Hindlimb muscle (tissue), 1 donor: ENCODE measurements around the gene CHD5. TPM values are rescaled to one million over a fixed set of nuclear protein-coding genes. Genes with fewer than 3 reads are reported as not detected.

Experiments
- DNase-seq: peaks from one replicate; pipeline ENCODE4 v3.0.0-alpha.2; 2013
- polyA plus RNA-seq: library from polyadenylated mRNA; unstranded; fragments of 120-200 nt; gene quantifications from one replicate; pipeline ENCODE4 v1.2.1, GENCODE V29; 2013; ENCODE audit not compliant: insufficient read length

The CHD5 gene
- polyA plus RNA-seq, 1 donor = 0.35 TPM

DNA sequence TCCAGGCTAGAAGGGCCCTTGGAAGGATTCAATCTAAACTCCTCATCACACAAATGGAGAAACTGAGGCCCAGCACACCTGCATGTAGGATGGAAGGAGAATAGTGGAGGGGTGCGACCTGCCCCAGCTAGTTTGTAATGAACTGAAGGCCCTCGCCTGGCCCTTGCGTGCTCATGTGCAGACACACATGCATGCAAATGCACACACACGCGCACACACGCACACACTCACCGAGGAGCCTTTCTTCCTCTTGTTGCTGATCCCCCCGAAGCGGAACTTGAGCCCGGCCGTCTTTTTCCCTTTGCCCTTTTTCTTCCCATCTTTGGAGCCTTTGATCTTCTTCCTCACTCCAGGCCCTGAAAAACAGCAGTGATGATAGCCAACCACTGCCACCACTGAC, 27.9 kb downstream of the CHD5 start:
- no peak for DNase-seq

DNA sequence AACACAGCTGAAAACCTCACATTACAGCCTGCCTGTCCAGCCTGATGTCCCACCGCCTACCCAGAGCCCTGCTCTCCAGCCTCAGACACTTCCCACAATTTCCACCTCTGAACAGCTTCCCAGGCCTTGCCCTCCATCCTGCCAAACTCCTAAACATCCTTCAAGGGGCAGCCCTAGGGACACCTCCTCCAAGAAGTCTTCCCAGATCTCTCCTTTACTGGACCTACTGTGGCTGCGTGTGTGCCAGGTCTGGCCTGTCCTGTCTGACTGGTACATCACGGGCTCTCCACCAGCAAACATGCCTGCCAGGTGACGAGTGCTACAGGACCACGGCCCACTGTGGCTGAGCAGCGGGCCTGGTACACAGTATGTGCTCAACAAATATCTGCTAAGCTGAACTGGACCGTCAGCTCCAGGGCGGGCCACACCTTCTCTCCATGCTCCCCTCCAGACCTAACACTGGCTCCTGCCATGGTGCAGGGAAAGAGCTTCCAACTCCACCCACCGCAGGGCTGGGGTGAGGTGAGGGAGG, 28.8 kb downstream of the CHD5 start:
- DNase-seq = no peak

DNA sequence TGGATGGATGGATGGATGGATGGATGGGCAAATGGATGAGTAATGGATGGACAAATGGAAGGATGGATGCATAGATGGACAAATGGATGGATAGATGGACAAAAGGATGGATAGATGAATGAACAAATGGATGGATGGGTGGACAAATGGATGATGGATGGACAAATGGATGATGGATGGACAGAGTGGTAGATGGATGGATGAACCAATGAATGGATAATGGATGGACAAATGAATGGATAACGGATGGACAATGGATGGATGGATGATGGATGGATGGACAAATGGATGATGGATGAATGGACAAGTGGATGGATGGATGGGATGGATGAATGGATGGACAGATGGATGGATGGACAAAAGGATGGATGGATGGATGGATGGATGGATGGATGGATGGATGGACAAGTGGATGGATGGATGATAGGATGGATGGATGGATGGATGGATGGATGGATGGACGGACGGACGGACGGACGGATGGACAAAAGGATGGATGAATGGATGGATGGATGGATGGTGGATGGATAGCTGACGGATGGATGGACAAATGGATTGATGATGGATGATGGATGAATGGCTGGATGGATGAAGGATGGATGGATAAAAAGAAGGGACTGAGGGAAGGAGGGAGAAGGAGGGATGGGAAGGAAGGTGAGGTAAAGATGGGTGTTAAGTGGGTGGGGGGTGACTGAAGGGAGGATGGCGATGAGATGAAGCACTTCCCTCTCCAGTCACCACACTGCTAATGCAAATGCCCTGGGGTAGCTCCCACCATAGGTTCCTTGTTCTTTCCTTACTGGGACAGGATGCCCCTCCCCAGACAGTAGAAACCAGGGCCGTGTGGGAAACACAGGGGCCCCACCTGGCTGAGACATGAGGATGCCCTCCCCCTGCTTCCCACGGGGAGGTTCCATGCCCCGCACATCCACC, 29.8 kb downstream of the CHD5 start:
- DNase-seq = no peak

DNA sequence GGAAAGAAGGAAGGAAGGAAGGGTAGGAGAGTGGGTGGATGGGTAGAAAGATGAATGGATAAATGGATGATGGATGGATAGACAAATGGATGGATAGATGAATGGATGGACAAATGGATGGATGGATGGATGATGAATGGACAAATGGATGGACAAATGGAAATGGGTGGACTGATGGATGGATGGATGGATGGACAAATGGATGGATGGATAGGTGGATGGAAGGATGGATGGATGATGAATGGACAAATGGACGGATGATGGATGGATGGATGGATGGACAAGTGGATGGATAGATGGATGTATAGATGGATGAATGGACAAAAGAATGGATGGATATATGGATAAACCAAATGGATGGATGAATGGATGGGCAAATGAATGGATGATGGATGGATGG, 30.5 kb downstream of the CHD5 start:
- no peak for DNase-seq

DNA sequence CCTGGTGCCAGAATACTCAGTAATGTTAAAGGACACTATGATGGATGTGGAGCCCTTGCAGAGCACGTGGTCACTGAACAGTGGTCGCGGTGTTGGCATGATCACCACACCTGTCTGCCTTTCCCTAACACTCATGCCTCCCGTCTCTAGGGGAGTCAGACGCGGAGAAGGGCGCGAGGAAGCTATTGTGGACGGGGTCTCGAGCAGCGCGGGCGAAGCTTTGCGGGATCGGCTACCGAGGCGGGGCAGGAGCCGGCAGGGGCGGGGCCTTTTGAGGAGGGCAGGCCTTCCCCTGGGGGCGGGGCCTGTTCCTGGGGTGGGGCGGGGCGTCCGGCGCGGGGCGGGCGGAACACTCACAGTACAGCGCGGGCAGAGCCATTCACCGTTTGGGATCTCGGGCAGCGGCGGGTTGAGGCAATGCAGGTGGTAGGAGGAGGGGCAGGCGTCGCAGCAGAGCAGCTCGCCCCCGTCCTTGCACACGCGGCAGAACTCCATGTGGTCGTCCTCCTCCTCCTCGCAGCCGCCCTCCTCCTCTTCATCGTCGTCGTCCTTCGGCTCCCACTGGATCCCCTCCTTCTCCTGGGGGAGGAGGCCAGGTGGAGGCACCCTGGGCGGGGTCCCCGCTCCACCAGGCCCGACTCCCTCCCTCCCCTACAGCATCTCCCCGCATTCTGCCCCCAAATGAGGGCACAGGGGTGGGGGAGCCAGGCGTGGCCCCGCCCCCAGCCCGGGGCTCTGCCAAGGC, 31.5 kb downstream of the CHD5 start:
- no peak for DNase-seq

DNA sequence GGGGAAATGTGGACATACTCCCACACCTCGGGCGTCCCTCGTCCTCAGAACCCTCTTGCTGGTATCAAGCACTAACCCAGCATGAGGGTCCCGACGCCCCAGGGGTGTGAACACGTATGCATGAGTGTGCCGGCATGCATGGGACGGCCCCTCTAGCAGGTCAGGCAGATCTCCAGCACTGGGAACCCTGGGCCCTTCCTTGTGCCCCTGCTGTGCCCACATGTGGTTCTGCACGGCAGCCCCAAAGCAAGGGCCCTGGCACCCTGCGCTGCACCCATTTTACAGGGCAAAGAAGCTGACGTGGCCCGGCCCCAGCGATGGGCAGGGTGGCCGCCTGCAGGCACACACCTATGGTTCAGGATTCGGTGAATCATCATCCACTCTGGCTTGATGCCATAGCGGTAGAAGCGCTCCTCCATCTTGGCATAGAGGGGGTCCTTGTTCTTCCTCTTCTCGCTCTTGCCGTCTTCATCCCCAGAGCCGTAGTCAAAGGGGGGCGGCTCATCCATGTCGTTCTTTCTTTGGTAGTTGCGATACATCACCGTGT, 34.2 kb downstream of the CHD5 start:
- no peak for DNase-seq

DNA sequence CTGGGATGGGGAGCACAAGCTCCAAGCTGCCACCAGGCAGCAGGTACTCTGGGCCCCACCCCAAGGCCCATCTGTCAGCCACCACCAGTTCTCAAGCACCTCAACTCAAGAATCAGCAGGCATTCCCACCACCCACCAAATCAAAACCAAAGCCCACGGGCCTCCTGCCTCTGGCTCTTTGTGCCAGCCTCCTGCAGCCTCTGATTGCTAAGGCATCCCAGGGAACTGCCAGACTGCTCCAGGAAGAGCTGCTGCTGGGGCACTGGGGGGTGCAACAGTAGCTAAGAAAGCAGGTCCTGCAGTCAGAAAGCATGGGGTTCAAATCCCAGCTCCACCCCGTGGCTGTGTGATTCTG, 34.7 kb downstream of the CHD5 start:
- no peak for DNase-seq

DNA sequence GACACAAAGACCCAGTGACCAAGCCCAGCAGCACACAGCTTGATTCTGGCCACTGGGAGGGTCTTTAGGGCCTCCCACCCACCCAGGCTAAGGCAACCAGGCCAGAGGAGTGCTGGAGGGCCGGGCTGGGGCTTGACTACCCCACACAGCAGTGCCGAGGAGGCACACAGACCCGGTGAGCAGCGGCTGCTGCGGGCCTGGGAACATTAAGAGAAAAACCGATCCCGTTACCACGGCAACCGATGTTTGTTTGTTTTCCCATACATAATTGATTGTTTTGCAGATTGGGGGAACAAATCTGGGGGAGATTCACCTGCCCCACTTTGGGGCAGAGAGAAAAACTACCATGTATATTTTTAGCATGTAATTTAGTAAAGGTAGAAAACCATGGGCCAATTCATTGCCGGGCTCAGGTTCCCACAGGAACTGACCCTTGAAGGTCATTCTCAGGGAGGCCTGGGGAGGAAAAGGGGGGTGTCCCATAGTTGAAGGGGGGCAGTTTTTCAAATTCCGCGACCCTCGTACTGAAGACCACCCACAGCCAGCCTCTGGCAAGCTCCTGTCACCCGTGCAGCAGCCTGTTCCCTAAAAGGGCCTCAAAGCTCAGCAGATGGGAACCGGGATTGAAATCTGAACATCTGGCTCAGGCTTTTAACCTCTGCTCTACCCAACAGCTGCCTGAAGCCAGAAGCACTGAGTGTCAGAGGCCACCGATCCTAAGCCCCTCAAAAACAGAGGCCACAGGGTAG, 35.3 kb downstream of the CHD5 start:
- no peak for DNase-seq

DNA sequence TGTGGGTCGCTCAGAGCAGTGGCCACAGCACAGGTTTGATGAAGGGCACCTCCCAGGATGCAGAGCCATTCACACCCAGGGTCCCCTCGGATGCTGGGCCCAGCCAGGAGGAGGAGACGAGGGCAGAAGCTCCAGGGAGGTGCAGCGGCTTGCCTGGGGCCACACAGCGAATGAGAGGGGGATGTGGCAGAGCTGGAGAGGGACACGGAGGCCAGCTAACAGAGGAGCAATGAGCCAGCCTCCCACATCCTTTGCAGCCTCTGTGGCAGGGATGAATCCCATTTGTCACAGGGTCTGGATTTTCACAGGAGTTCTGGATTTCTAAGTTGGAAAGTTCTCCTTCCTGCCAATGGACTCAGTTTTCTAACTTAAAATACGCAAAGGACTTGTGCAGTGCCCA, 35.9 kb downstream of the CHD5 start:
- no peak for DNase-seq

DNA sequence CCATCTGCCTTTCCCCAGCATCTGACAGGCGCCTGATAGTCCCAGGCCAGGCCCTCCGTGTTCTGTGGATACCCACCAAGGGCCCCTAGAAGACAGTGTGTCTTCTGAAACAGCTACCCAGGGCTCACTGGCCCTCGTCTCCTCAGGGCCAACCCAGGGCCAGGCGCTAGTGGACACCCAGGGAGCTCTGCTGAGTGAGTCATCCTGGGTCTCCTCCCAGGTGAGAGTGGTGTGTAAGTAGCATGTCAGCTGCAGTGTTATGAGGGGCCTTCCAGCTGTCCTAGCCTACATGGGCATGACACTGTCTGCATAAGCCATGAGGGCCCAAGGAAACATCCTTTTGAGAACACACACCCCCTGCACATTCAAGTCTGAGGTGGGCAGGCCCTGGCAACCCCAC, 36.7 kb downstream of the CHD5 start:
- DNase-seq = no peak

DNA sequence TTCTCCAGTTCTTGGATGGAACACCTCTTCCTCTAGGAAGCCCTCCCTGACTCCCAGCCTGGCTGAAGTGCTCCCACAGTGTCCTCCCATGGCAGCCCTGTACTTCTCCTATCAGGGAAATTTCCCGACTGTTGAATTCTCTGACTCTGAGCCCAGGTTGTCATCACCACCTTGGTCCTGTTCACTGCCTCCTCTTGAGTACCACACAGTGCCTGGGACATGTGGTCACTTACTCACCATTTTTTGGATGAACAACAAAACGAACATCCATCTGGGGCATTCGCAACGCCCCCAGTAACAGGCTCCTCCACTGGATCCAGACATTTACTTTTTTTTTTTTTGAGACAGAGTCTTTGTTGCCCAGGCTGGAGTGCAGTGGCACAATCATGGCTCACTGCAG, 37.4 kb downstream of the CHD5 start:
- no peak for DNase-seq

DNA sequence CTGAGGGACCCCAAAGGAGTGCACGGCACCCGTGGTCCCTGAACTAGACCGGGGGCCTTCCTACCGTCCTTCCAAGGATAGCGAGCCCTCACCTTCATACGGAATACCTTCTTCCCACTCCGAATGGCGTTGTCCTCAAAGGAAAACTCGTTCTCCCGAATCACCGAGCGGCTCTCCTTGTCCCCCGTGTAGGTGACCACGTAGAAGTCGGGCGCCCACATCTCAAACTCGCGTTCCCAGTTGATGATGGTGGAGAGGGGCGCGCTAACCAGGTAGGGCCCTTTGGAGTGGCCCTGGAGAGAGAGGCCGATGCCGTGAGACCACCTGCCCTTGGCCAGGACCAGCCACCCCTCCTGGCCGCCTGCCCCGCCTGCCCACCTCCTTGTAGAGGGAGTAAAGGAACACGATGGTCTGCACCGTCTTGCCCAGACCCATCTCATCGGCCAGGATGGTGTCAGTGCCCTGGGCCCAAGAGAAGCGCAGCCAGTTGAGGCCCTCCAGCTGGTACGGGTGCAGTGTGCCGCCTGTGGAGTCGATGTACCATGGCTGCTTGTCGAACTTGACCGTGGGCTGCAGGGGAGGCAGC, 38.0 kb downstream of the CHD5 start:
- no peak for DNase-seq

DNA sequence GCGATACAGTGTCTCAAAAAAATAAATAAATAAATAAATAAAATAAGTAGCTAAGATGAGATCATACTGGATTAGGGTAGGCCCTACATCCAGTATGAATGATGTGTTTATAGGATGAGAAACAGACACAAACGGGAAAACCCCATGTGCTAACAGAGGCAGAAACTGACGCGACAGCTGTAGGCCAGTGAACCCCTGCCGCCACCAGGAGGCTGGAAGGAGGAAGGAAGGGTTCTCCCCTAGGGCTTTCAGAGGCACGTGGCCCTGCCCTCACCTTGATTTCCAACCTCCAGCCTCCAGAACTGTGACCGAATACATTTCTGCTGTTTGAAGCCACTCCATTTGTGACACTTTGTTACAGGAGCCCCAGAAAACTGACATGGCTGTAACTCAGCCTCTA, 38.5 kb downstream of the CHD5 start:
- no peak for DNase-seq

DNA sequence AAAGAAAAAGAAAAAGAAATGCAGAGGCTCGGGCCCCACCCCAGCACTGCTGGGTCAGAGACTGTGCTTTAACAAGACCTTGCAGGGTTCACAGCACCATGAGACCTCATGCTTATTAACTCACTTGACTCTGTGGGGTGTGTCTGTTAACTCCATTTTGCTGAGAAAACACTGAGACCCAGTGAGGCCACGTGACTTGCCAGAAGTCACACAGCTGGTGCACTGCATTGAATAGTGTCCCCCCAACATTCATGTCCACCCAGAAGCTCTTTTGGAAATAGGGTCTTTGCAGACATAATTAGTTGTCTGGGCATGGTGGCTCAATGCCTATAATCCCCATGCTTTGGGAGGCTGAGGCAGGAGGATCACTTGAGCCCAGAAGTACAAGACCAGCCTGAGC, 39.7 kb downstream of the CHD5 start:
- DNase-seq = no peak

DNA sequence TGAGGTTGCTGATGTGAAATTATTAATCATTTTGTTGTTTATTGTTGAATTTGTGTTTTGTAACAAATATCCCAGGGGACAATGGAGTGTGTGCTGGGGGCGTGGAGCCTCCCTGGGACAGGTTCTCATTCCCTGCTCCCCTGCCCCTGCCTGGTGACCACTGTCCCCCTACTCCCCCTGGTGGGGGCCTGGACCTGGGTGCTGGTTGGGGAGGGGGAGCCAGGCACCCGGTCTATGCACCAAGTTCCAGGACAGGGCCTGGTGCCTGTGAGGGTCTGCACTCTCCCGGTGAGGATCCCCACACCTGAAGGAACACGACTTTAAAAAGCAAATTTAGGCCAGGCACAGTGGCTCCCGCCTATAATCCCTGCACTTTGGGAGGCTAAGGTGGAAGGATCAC, 42.4 kb downstream of the CHD5 start:
- no peak for DNase-seq

DNA sequence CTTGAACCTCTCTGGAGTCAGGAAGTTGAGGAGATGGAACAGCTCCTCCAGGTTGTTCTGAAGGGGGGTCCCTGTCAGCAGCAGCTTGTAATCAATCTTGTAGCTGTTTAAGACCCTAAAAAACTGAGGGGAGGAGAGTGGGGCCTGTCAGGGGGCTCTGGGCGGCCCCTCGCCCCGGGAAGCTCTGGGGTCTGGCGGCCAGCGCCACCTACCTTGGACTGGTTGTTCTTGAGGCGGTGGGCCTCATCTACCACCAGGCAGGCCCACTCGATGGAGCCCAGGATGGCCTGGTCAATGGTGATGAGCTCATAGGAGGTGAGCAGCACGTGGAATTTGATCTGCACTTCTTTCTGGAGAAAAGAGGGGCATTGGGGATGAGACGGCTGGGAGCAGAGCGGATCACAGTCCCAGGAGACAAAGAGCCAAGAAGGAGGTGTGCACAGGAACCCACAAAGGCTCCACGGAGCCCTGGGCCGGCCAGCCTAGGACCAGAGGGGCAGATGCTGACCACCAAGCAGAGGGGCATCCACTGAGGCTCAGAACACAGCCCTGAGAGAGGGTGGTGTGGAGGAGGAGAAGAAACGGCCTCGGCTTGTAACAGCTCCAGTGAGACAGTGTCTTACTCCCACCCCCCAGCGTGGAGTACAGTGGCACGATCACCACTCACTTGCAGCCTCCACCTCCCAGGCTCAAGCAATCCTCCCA, 43.5 kb downstream of the CHD5 start:
- DNase-seq = no peak

DNA sequence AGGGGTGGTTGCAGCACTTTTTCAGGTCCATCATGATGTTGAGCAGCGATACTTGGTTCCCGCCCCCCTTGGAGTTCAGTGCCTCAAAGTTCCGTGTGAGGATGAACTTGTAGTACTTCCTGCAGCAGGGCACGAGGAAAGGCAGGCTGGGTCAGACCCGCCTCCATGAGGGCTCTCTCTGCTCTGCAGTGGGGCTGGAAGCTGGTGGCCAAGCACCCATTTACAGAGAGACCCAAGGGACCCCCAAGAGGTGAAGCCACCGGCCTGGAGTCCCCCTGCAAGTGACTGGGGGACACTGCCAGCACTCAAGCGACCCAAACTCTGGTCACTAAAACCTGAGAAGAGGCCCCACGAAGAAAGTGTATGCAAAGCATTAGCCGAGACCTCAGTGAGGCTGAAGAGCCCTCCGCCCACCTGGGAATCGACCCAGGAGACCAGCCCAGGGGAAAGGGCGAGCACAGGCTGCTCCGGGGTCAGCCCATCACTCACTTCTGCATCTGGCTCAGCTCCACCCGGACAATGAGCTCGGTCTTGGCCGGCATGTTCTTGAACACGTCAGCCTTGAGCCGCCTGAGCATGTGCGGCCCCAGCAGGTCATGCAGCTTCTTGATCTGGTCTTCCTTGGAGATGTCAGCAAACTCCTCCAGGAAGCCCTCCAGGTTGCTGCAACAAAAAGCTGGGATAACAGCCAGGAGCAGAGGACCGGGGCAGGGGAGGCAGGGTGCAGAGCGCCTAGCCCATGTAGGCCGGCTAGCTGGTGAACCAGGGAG, 45.2 kb downstream of the CHD5 start:
- DNase-seq = no peak

DNA sequence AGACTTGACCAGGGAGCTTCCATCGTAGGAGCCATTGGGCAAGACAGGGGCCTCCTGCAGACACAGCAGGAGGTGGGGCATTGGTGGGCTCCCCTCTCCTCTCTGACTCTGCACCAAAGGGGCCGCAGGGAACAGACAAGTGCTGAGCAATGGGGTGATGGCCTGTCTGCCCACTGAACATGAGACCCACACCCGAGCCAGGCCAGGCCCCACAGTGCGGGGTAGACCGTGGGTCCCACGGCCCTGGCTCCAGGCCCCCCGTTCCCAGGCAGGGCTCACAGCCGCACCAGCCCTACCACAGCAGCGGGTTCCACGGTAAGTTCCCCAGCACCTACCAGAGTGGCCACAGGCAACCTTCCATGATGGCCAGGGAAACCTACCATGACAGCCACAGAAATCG, 45.9 kb downstream of the CHD5 start:
- DNase-seq = no peak

DNA sequence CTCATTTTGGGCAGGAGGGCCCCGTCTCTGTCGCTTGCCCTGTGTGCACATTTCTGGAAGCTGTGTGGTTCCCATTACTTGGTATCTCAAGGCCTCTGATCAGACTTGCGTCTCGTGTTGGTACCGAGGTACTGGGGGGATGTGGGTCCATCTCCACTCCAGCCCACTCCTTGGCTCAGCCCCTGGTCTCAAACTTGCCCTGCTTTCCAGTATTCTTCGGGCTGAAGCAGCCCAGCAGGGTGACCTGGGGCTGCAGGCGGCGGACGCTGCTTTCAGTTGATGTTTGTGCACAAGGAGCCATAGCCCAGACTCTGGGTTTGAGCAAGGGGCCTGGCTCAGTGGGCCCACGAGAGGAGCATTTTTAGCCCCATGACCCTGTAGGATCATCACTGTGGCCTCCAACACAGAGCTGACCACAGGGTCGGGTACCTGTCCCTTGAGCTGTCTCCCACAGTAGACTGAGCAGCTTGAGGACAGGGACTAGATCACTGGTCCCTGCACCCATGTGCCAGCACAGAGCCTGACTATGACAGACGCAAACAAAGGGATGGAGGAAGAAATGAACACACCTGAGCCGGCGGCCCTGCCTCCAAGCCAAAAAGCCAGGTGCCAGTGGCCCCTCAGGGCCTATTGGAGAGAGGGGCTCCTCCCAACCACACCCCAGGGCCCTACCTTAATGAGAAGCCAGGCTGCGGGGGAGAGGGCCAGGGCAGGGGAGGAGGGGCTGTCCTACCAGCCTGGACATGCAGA, 46.8 kb downstream of the CHD5 start:
- no peak for DNase-seq

DNA sequence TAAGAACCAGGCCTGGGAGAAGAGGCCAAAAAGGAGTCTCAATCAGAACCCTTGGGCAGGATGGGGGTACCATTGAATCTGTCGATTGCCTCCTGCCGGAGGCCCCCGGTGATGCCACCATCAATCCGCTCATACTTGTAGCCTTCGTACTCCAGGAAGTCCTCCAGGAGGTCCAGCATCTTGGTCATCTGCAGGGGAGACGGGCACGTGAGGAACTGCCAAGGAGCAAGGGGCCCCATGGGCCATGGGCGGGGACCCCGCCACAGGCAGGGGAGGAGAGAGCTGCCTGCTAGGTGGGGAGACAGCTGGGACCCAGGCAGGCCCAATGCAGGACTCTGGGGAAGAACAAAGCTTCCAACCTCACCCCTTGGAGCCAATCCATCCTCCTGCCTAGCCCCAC, 48.6 kb downstream of the CHD5 start:
- no peak for DNase-seq
